IMR-90 (cell line): ENCODE data around the gene HHATL. TPM values are rescaled to one million over a fixed set of nuclear protein-coding genes. Genes with fewer than 3 reads are reported as not detected.

Experiments
- ATAC-seq: fragments of 200-7000 bp; cut with Tn5 transposase; 2 replicates; pipeline ENCODE4 v1.9.1; 2020; ENCODE audit warnings: low read depth, mild to moderate bottlenecking, moderate library complexity
- BruUV-seq: library from RNA; stranded (reverse); fragments of 400-500 nt; replicated peaks from 2 replicates; lab custom pipeline; 2021; lab: Mats Ljungman, UMichigan
- CTCF ChIA-PET: fragments of 300-600 bp; formaldehyde crosslinking; extraction: SDS; loops from one replicate; lab custom pipeline; 2021; ENCODE audit warnings: antibody characterized with exemption; lab: Yijun Ruan, JAX
- POLR2A ChIA-PET: fragments of 300-600 bp; sonication (Branson Sonifier 250); formaldehyde crosslinking; loops from one replicate; lab custom pipeline; 2022; ENCODE audit warnings: antibody characterized with exemption; ENCODE audit not compliant: unreplicated experiment; lab: Charles Lee
- DNase-seq: peaks from one replicate; pipeline ENCODE4 v3.0.0; 2013
- H2AFZ ChIP-seq: replicated peaks from 2 replicates; pipeline ENCODE3; 2013; ENCODE audit warnings: low read length, mild to moderate bottlenecking; ENCODE audit not compliant: poor library complexity
- H2AK5ac ChIP-seq: 2 replicates; pipeline ENCODE4 v1.6.1; 2013; ENCODE audit warnings: low read depth, low read length, inconsistent platforms
- H2AK9ac ChIP-seq: replicated peaks from 2 replicates; pipeline ENCODE3; 2013; ENCODE audit warnings: mild to moderate bottlenecking, low read depth, low read length, moderate library complexity; ENCODE audit not compliant: poor library complexity
- H2BK120ac ChIP-seq: 2 replicates; pipeline ENCODE4 v1.6.1; 2013; ENCODE audit warnings: low read depth, low read length, inconsistent platforms
- H2BK15ac ChIP-seq: 3 replicates; pipeline ENCODE4 v1.6.1; 2013; ENCODE audit warnings: low read depth, low read length, inconsistent platforms
- H2BK20ac ChIP-seq: 2 replicates; pipeline ENCODE4 v1.6.1; 2013; ENCODE audit warnings: low read depth, mild to moderate bottlenecking, inconsistent platforms, low read length, moderate library complexity
- H2BK5ac ChIP-seq: 2 replicates; pipeline ENCODE4 v1.6.1; 2013; ENCODE audit warnings: mild to moderate bottlenecking, low read depth, low read length, inconsistent platforms; ENCODE audit not compliant: poor library complexity, severe bottlenecking
- H3K14ac ChIP-seq: replicated peaks from 2 replicates; pipeline ENCODE4 v1.6.1; 2013; ENCODE audit warnings: low read depth, low read length, inconsistent platforms
- H3K18ac ChIP-seq: 2 replicates; pipeline ENCODE4 v1.6.1; 2013; ENCODE audit warnings: low read depth, low read length, control low read depth
- H3K23ac ChIP-seq: 2 replicates; pipeline ENCODE4 v1.6.1; 2013; ENCODE audit warnings: low read depth, low read length, inconsistent platforms
- H3K27ac ChIP-seq: 2 replicates; pipeline ENCODE4 v1.5.1; 2013; ENCODE audit warnings: mild to moderate bottlenecking, control low read depth, low read length; ENCODE audit not compliant: insufficient read depth
- H3K27me3 ChIP-seq: 2 replicates; pipeline ENCODE4 v1.6.1; 2013; ENCODE audit warnings: low read length; ENCODE audit not compliant: control insufficient read depth, insufficient read depth
- H3K36me3 ChIP-seq: 2 replicates; pipeline ENCODE4 v1.6.1; 2013; ENCODE audit warnings: low read length, mixed read lengths; ENCODE audit not compliant: control insufficient read depth, insufficient read depth
- H3K4ac ChIP-seq: 2 replicates; pipeline ENCODE4 v1.6.1; 2013; ENCODE audit warnings: low read depth, low read length, inconsistent platforms
- H3K4me1 ChIP-seq: 2 replicates; pipeline ENCODE4 v1.6.1; 2013; ENCODE audit warnings: low read length, mixed read lengths; ENCODE audit not compliant: control insufficient read depth, insufficient read depth
- H3K4me2 ChIP-seq: 2 replicates; pipeline ENCODE4 v1.6.1; 2013; ENCODE audit warnings: low read depth, mild to moderate bottlenecking, control low read depth, low read length, moderate library complexity
- H3K4me3 ChIP-seq: 2 replicates; pipeline ENCODE4 v1.5.1; 2013; ENCODE audit warnings: low read depth, mild to moderate bottlenecking, control low read depth, low read length, moderate library complexity; ENCODE audit not compliant: insufficient read depth
- H3K56ac ChIP-seq: 2 replicates; pipeline ENCODE4 v1.6.1; 2013; ENCODE audit warnings: low read length, inconsistent platforms; ENCODE audit not compliant: insufficient read depth; ENCODE audit errors: extremely low read depth
- H3K79me1 ChIP-seq, 2 experiments: 2 replicates each; pipeline ENCODE4 v1.6.1; 2013; ENCODE audit warnings: low read length in 2 of 2, inconsistent platforms in 1 of 2, low read depth in 1 of 2
- H3K9ac ChIP-seq: 2 replicates; pipeline ENCODE4 v1.6.1; 2013; ENCODE audit warnings: low read depth, low read length, control low read depth
- H3K9me1 ChIP-seq: 2 replicates; pipeline ENCODE4 v1.6.1; 2013; ENCODE audit warnings: low read length, inconsistent platforms; ENCODE audit not compliant: insufficient read depth
- H3K9me3 ChIP-seq: 2 replicates; pipeline ENCODE4 v1.6.1; 2013; ENCODE audit warnings: low read length; ENCODE audit not compliant: control insufficient read depth, insufficient read depth
- H4K20me1 ChIP-seq: 2 replicates; pipeline ENCODE4 v1.6.1; 2013; ENCODE audit warnings: low read length, inconsistent platforms; ENCODE audit not compliant: insufficient read depth
- H4K5ac ChIP-seq: 2 replicates; pipeline ENCODE4 v1.6.1; 2013; ENCODE audit warnings: mild to moderate bottlenecking, low read depth, low read length, control low read depth
- H4K8ac ChIP-seq, 2 experiments: 2 replicates each; pipeline ENCODE4 v1.6.1; 2013; ENCODE audit warnings: low read depth in 2 of 2, low read length in 2 of 2, control low read depth in 1 of 2, inconsistent platforms in 1 of 2
- H4K91ac ChIP-seq: 2 replicates; pipeline ENCODE4 v1.6.1; 2013; ENCODE audit warnings: low read depth, low read length, inconsistent platforms; ENCODE audit not compliant: insufficient read depth
- BHLHE40 ChIP-seq: fragments of 150-350 bp; IDR thresholded peaks from 2 replicates; pipeline ENCODE4 v1.6.1; 2016; ENCODE audit warnings: mild to moderate bottlenecking, low read depth, low read length
- CEBPB ChIP-seq: IDR thresholded peaks from 2 replicates; pipeline ENCODE4 v1.6.1; 2012; ENCODE audit warnings: low read depth, low read length, improper control_type of control experiment
- ELK1 ChIP-seq: fragments of 150-350 bp; IDR thresholded peaks from 2 replicates; pipeline ENCODE4 v1.6.1; 2016; ENCODE audit warnings: low read depth, mild to moderate bottlenecking, low read length, moderate library complexity, borderline replicate concordance
- FOS ChIP-seq: fragments of 150-350 bp; IDR thresholded peaks from 2 replicates; pipeline ENCODE4 v1.6.1; 2016; ENCODE audit warnings: low read depth, low read length
- MAZ ChIP-seq: IDR thresholded peaks from 2 replicates; pipeline ENCODE4 v1.6.1; 2012; ENCODE audit warnings: low read depth, mild to moderate bottlenecking, low read length, improper control_type of control experiment, moderate library complexity, borderline replicate concordance
- MXI1 ChIP-seq: IDR thresholded peaks from 2 replicates; pipeline ENCODE4 v1.6.1; 2012; ENCODE audit warnings: low read depth, mild to moderate bottlenecking, low read length, moderate library complexity, borderline replicate concordance
- NFE2L2 ChIP-seq: fragments of 150-350 bp; IDR thresholded peaks from 2 replicates; pipeline ENCODE4 v1.6.1; 2016; ENCODE audit warnings: low read depth, mild to moderate bottlenecking, low read length
- POLR2A ChIP-seq: IDR thresholded peaks from 2 replicates; pipeline ENCODE4 v1.6.1; 2012; ENCODE audit warnings: mild to moderate bottlenecking, low read depth, low read length
- RAD21 ChIP-seq: IDR thresholded peaks from 2 replicates; pipeline ENCODE4 v1.6.1; 2012; ENCODE audit warnings: low read length, improper control_type of control experiment
- RCOR1 ChIP-seq: IDR thresholded peaks from 2 replicates; pipeline ENCODE4 v1.6.1; 2012; ENCODE audit warnings: mild to moderate bottlenecking, low read length, improper control_type of control experiment; ENCODE audit not compliant: insufficient replicate concordance
- RFX5 ChIP-seq: IDR thresholded peaks from 2 replicates; pipeline ENCODE4 v1.8.0; 2012; ENCODE audit warnings: low read depth, mild to moderate bottlenecking, low read length, moderate library complexity
- SMC3 ChIP-seq: fragments of 150-350 bp; IDR thresholded peaks from 2 replicates; pipeline ENCODE4 v1.6.1; 2016; ENCODE audit warnings: low read depth, mild to moderate bottlenecking, antibody characterized with exemption, low read length, moderate library complexity
- WGBS, 2 experiments: methylation state at CpG; one replicate each; pipeline versions ENCODE4 v1.1.5 to v1.1.7; 2013; ENCODE audit warnings: missing lambda C conversion rate in 2 of 2; ENCODE audit not compliant: insufficient read length in 1 of 2; ENCODE audit errors: extremely low coverage in 2 of 2; 5-methylcytosine and 5-hydroxymethylcytosine counted together
- dilution Hi-C: fragments of 300-500 bp; cut with HindIII; formaldehyde crosslinking; loops from one replicate; pipeline ENCODE4 v1.14.3; 2018; ENCODE audit warnings: low sequenced_read_pairs; ENCODE audit not compliant: unreplicated experiment
- in situ Hi-C: fragments of 300-500 bp; cut with MboI; formaldehyde crosslinking; loops from 3 replicates; pipeline ENCODE4 v1.14.3; 2019; ENCODE audit warnings: low sequenced_read_pairs, inconsistent platforms, mixed read lengths
- intact Hi-C: fragments of 100-400 bp; cut with micrococcal nuclease; formaldehyde crosslinking; loops from 2 replicates; pipeline ENCODE4 v1.10.0; 2022
- polyA plus RNA-seq, 3 experiments: library from polyadenylated mRNA; depleted of rRNA; stranded (reverse); fragments of >200 nt; gene quantifications; 2 replicates each; pipeline ENCODE4 v1.2.3, GENCODE V29; 2012; ENCODE audit warnings: low replicate concordance in 1 of 3
- total RNA-seq: library from RNA; depleted of rRNA; stranded (reverse); fragments of >200 nt; gene quantifications from 2 replicates; pipeline ENCODE4 v1.2.3, GENCODE V29; 2012
- TF ChIP-seq, protein P1 (sequence below): conservative IDR thresholded peaks from 2 replicates; pipeline ENCODE4 v1.5.1; 2012; ENCODE audit warnings: mild to moderate bottlenecking, low read depth, low read length, improper control_type of control experiment
- TF ChIP-seq, protein P2 (sequence below): fragments of 150-350 bp; IDR thresholded peaks from 2 replicates; pipeline ENCODE4 v1.6.1; 2017; ENCODE audit warnings: mild to moderate bottlenecking, antibody characterized with exemption, low read length, low read depth

Gene HHATL
- total and polyA plus RNA-seq, 2 of the 4 experiments (the other 2 are of a cell fraction) = not detected

GRCh38 chr3:42742259-42742658 is 39.7 kb upstream of the HHATL start:
- Histone ChIP-seq H3K56ac (no peak overlapping the region), H2AK5ac (no peak overlapping the region), H2BK120ac (no peak overlapping the region), H3K79me1 (no peaks in the 10 kb centered on the region), H4K20me1 (peaks cover 9% of the 10 kb centered on the region), H4K5ac (no peak overlapping the region), H3K9me1 (peaks cover 10% of the 10 kb centered on the region), H3K14ac (no peak overlapping the region), H3K4ac (no peak overlapping the region), H2BK5ac (no peak overlapping the region), H3K23ac (no peak overlapping the region), H3K4me3 (no peak overlapping the region), H4K91ac (no peak overlapping the region), H3K27me3 (peaks cover 14% of the 10 kb centered on the region; the same call in 1 of the 2 replicates), H3K9me3 (no peaks in the 10 kb centered on the region), H2AFZ (no peak overlapping the region), H2AK9ac (no peak overlapping the region), H2BK15ac (no peak overlapping the region), H3K9ac (no peak overlapping the region), H3K27ac (no peak overlapping the region), H2BK20ac (no peak overlapping the region), H3K18ac (no peak overlapping the region), H3K4me1 (peaks cover 12% of the 10 kb centered on the region), H4K8ac (no peak overlapping the region), H3K36me3 (no peaks in the 10 kb centered on the region), H3K4me2 (no peak overlapping the region)
- no TSS peak for BruUV-seq
- ATAC-seq (no peak), DNase-seq (no peak)
- dilution Hi-C loops (no loop called here), intact Hi-C loops (loop anchor here (5.0 kb wide), 1 partner anchor 160 kb away; the partner anchor contains the start of gene SEC22C), in situ Hi-C loops (no loop called here)
- WGBS, 2 experiments = 83% methylated on average over 1 of the region's 4 CpGs; no CpG with 5 or more reads in 1 of the 2 experiments
- CTCF ChIA-PET = no interaction called here
- POLR2A ChIA-PET = no interaction called here
- TF ChIP-seq RFX5 = no peak
- TF ChIP-seq, protein P1, sequence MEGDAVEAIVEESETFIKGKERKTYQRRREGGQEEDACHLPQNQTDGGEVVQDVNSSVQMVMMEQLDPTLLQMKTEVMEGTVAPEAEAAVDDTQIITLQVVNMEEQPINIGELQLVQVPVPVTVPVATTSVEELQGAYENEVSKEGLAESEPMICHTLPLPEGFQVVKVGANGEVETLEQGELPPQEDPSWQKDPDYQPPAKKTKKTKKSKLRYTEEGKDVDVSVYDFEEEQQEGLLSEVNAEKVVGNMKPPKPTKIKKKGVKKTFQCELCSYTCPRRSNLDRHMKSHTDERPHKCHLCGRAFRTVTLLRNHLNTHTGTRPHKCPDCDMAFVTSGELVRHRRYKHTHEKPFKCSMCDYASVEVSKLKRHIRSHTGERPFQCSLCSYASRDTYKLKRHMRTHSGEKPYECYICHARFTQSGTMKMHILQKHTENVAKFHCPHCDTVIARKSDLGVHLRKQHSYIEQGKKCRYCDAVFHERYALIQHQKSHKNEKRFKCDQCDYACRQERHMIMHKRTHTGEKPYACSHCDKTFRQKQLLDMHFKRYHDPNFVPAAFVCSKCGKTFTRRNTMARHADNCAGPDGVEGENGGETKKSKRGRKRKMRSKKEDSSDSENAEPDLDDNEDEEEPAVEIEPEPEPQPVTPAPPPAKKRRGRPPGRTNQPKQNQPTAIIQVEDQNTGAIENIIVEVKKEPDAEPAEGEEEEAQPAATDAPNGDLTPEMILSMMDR = no peak
- TF ChIP-seq POLR2A = no peak
- no peak for TF ChIP-seq RCOR1
- TF ChIP-seq ELK1 = no peak
- TF ChIP-seq, protein P2, sequence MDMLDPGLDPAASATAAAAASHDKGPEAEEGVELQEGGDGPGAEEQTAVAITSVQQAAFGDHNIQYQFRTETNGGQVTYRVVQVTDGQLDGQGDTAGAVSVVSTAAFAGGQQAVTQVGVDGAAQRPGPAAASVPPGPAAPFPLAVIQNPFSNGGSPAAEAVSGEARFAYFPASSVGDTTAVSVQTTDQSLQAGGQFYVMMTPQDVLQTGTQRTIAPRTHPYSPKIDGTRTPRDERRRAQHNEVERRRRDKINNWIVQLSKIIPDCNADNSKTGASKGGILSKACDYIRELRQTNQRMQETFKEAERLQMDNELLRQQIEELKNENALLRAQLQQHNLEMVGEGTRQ = no peak
- no peak for TF ChIP-seq MXI1
- no peak for TF ChIP-seq BHLHE40
- no peak for TF ChIP-seq FOS
- TF ChIP-seq SMC3 = no peak
- TF ChIP-seq CEBPB = no peak
- TF ChIP-seq NFE2L2 = no peak
- TF ChIP-seq MAZ = no peak
- TF ChIP-seq RAD21 = no peak
